IMR-90 (cell line): ENCODE data around the gene RSRC1. TPM values are rescaled to one million over a fixed set of nuclear protein-coding genes. Genes with fewer than 3 reads are reported as not detected.
"Not testable (repeated sequence)": the region's sequence is repeated elsewhere in the genome, so short reads cannot be mapped to it uniquely, and the experiment has no call there.

ENCODE experiments used
- ATAC-seq: fragments of 200-7000 bp; cut with Tn5 transposase; 2 replicates; pipeline ENCODE4 v1.9.1; 2020; ENCODE audit warnings: low read depth, mild to moderate bottlenecking, moderate library complexity
- BruUV-seq: library from RNA; stranded (reverse); fragments of 400-500 nt; replicated peaks from 2 replicates; lab custom pipeline; 2021; lab: Mats Ljungman, UMichigan
- CTCF ChIA-PET: fragments of 300-600 bp; formaldehyde crosslinking; extraction: SDS; loops from one replicate; lab custom pipeline; 2021; ENCODE audit warnings: antibody characterized with exemption; lab: Yijun Ruan, JAX
- POLR2A ChIA-PET: fragments of 300-600 bp; sonication (Branson Sonifier 250); formaldehyde crosslinking; loops from one replicate; lab custom pipeline; 2022; ENCODE audit warnings: antibody characterized with exemption; ENCODE audit not compliant: unreplicated experiment; lab: Charles Lee
- DNase-seq: peaks from one replicate; pipeline ENCODE4 v3.0.0; 2013
- H2AFZ ChIP-seq: replicated peaks from 2 replicates; pipeline ENCODE3; 2013; ENCODE audit warnings: low read length, mild to moderate bottlenecking; ENCODE audit not compliant: poor library complexity
- H2AK5ac ChIP-seq: 2 replicates; pipeline ENCODE4 v1.6.1; 2013; ENCODE audit warnings: low read depth, low read length, inconsistent platforms
- H2AK9ac ChIP-seq: replicated peaks from 2 replicates; pipeline ENCODE3; 2013; ENCODE audit warnings: mild to moderate bottlenecking, low read depth, low read length, moderate library complexity; ENCODE audit not compliant: poor library complexity
- H2BK120ac ChIP-seq: 2 replicates; pipeline ENCODE4 v1.6.1; 2013; ENCODE audit warnings: low read depth, low read length, inconsistent platforms
- H2BK15ac ChIP-seq: 3 replicates; pipeline ENCODE4 v1.6.1; 2013; ENCODE audit warnings: low read depth, low read length, inconsistent platforms
- H2BK20ac ChIP-seq: 2 replicates; pipeline ENCODE4 v1.6.1; 2013; ENCODE audit warnings: low read depth, mild to moderate bottlenecking, inconsistent platforms, low read length, moderate library complexity
- H2BK5ac ChIP-seq: 2 replicates; pipeline ENCODE4 v1.6.1; 2013; ENCODE audit warnings: mild to moderate bottlenecking, low read depth, low read length, inconsistent platforms; ENCODE audit not compliant: poor library complexity, severe bottlenecking
- H3K14ac ChIP-seq: replicated peaks from 2 replicates; pipeline ENCODE4 v1.6.1; 2013; ENCODE audit warnings: low read depth, low read length, inconsistent platforms
- H3K18ac ChIP-seq: 2 replicates; pipeline ENCODE4 v1.6.1; 2013; ENCODE audit warnings: low read depth, low read length, control low read depth
- H3K23ac ChIP-seq: 2 replicates; pipeline ENCODE4 v1.6.1; 2013; ENCODE audit warnings: low read depth, low read length, inconsistent platforms
- H3K27ac ChIP-seq: 2 replicates; pipeline ENCODE4 v1.5.1; 2013; ENCODE audit warnings: mild to moderate bottlenecking, control low read depth, low read length; ENCODE audit not compliant: insufficient read depth
- H3K27me3 ChIP-seq: 2 replicates; pipeline ENCODE4 v1.6.1; 2013; ENCODE audit warnings: low read length; ENCODE audit not compliant: control insufficient read depth, insufficient read depth
- H3K36me3 ChIP-seq: 2 replicates; pipeline ENCODE4 v1.6.1; 2013; ENCODE audit warnings: low read length, mixed read lengths; ENCODE audit not compliant: control insufficient read depth, insufficient read depth
- H3K4ac ChIP-seq: 2 replicates; pipeline ENCODE4 v1.6.1; 2013; ENCODE audit warnings: low read depth, low read length, inconsistent platforms
- H3K4me1 ChIP-seq: 2 replicates; pipeline ENCODE4 v1.6.1; 2013; ENCODE audit warnings: low read length, mixed read lengths; ENCODE audit not compliant: control insufficient read depth, insufficient read depth
- H3K4me2 ChIP-seq: 2 replicates; pipeline ENCODE4 v1.6.1; 2013; ENCODE audit warnings: low read depth, mild to moderate bottlenecking, control low read depth, low read length, moderate library complexity
- H3K4me3 ChIP-seq: 2 replicates; pipeline ENCODE4 v1.5.1; 2013; ENCODE audit warnings: low read depth, mild to moderate bottlenecking, control low read depth, low read length, moderate library complexity; ENCODE audit not compliant: insufficient read depth
- H3K56ac ChIP-seq: 2 replicates; pipeline ENCODE4 v1.6.1; 2013; ENCODE audit warnings: low read length, inconsistent platforms; ENCODE audit not compliant: insufficient read depth; ENCODE audit errors: extremely low read depth
- H3K79me1 ChIP-seq, 2 experiments: 2 replicates each; pipeline ENCODE4 v1.6.1; 2013; ENCODE audit warnings: low read length in 2 of 2, inconsistent platforms in 1 of 2, low read depth in 1 of 2
- H3K9ac ChIP-seq: 2 replicates; pipeline ENCODE4 v1.6.1; 2013; ENCODE audit warnings: low read depth, low read length, control low read depth
- H3K9me1 ChIP-seq: 2 replicates; pipeline ENCODE4 v1.6.1; 2013; ENCODE audit warnings: low read length, inconsistent platforms; ENCODE audit not compliant: insufficient read depth
- H3K9me3 ChIP-seq: 2 replicates; pipeline ENCODE4 v1.6.1; 2013; ENCODE audit warnings: low read length; ENCODE audit not compliant: control insufficient read depth, insufficient read depth
- H4K20me1 ChIP-seq: 2 replicates; pipeline ENCODE4 v1.6.1; 2013; ENCODE audit warnings: low read length, inconsistent platforms; ENCODE audit not compliant: insufficient read depth
- H4K5ac ChIP-seq: 2 replicates; pipeline ENCODE4 v1.6.1; 2013; ENCODE audit warnings: mild to moderate bottlenecking, low read depth, low read length, control low read depth
- H4K8ac ChIP-seq, 2 experiments: 2 replicates each; pipeline ENCODE4 v1.6.1; 2013; ENCODE audit warnings: low read depth in 2 of 2, low read length in 2 of 2, control low read depth in 1 of 2, inconsistent platforms in 1 of 2
- H4K91ac ChIP-seq: 2 replicates; pipeline ENCODE4 v1.6.1; 2013; ENCODE audit warnings: low read depth, low read length, inconsistent platforms; ENCODE audit not compliant: insufficient read depth
- MAZ ChIP-seq: IDR thresholded peaks from 2 replicates; pipeline ENCODE4 v1.6.1; 2012; ENCODE audit warnings: low read depth, mild to moderate bottlenecking, low read length, improper control_type of control experiment, moderate library complexity, borderline replicate concordance
- MXI1 ChIP-seq: IDR thresholded peaks from 2 replicates; pipeline ENCODE4 v1.6.1; 2012; ENCODE audit warnings: low read depth, mild to moderate bottlenecking, low read length, moderate library complexity, borderline replicate concordance
- NFE2L2 ChIP-seq: fragments of 150-350 bp; IDR thresholded peaks from 2 replicates; pipeline ENCODE4 v1.6.1; 2016; ENCODE audit warnings: low read depth, mild to moderate bottlenecking, low read length
- POLR2A ChIP-seq: IDR thresholded peaks from 2 replicates; pipeline ENCODE4 v1.6.1; 2012; ENCODE audit warnings: mild to moderate bottlenecking, low read depth, low read length
- RCOR1 ChIP-seq: IDR thresholded peaks from 2 replicates; pipeline ENCODE4 v1.6.1; 2012; ENCODE audit warnings: mild to moderate bottlenecking, low read length, improper control_type of control experiment; ENCODE audit not compliant: insufficient replicate concordance
- RFX5 ChIP-seq: IDR thresholded peaks from 2 replicates; pipeline ENCODE4 v1.8.0; 2012; ENCODE audit warnings: low read depth, mild to moderate bottlenecking, low read length, moderate library complexity
- WGBS, 2 experiments: methylation state at CpG; one replicate each; pipeline versions ENCODE4 v1.1.5 to v1.1.7; 2013; ENCODE audit warnings: missing lambda C conversion rate in 2 of 2; ENCODE audit not compliant: insufficient read length in 1 of 2; ENCODE audit errors: extremely low coverage in 2 of 2; 5-methylcytosine and 5-hydroxymethylcytosine counted together
- dilution Hi-C: fragments of 300-500 bp; cut with HindIII; formaldehyde crosslinking; loops from one replicate; pipeline ENCODE4 v1.14.3; 2018; ENCODE audit warnings: low sequenced_read_pairs; ENCODE audit not compliant: unreplicated experiment
- in situ Hi-C: fragments of 300-500 bp; cut with MboI; formaldehyde crosslinking; loops from 3 replicates; pipeline ENCODE4 v1.14.3; 2019; ENCODE audit warnings: low sequenced_read_pairs, inconsistent platforms, mixed read lengths
- intact Hi-C: fragments of 100-400 bp; cut with micrococcal nuclease; formaldehyde crosslinking; loops from 2 replicates; pipeline ENCODE4 v1.10.0; 2022
- polyA plus RNA-seq, 3 experiments: library from polyadenylated mRNA; depleted of rRNA; stranded (reverse); fragments of >200 nt; gene quantifications; 2 replicates each; pipeline ENCODE4 v1.2.3, GENCODE V29; 2012; ENCODE audit warnings: low replicate concordance in 1 of 3
- total RNA-seq: library from RNA; depleted of rRNA; stranded (reverse); fragments of >200 nt; gene quantifications from 2 replicates; pipeline ENCODE4 v1.2.3, GENCODE V29; 2012

The RSRC1 gene
- total and polyA plus RNA-seq, 2 of the 4 experiments (the other 2 are of a cell fraction): 3.8 to 41.8 TPM

GRCh38 chr3:158407844-158408517, 298.1 kb downstream of the RSRC1 start:
- Histone ChIP-seq H3K27ac (no peak overlapping the region), H3K4ac (no peak overlapping the region), H2BK15ac (no peak overlapping the region), H3K4me1 (no peaks in the 10 kb centered on the region), H3K9me1 (no peaks in the 10 kb centered on the region), H4K5ac (no peak overlapping the region), H3K36me3 (no peaks in the 10 kb centered on the region), H3K79me1 (no peaks in the 10 kb centered on the region), H3K9ac (no peak overlapping the region), H3K9me3 (no peaks in the 10 kb centered on the region), H4K8ac (no peak overlapping the region), H3K27me3 (no peaks in the 10 kb centered on the region), H3K4me3 (no peak overlapping the region), H2AFZ (no peak overlapping the region), H3K56ac (no peak overlapping the region), H2AK5ac (no peak overlapping the region), H3K18ac (no peak overlapping the region), H2AK9ac (no peak overlapping the region), H4K20me1 (no peaks in the 10 kb centered on the region), H3K23ac (no peak overlapping the region), H4K91ac (no peak overlapping the region), H2BK5ac (no peak overlapping the region), H3K4me2 (no peak overlapping the region), H2BK120ac (no peak overlapping the region), H3K14ac (no peak overlapping the region), H2BK20ac (no peak overlapping the region)
- in situ Hi-C loops: no loop called here
- dilution Hi-C loops: no loop called here
- POLR2A ChIA-PET: no interaction called here
- DNase-seq: no peak
- intact Hi-C loops: no loop called here
- no CpG with 5 or more reads among the region's 4 CpGs for WGBS, 2 experiments
- no TSS peak for BruUV-seq
- no peak for TF ChIP-seq RCOR1
- TF ChIP-seq RFX5: no peak
- no peak for TF ChIP-seq MAZ
- no peak for TF ChIP-seq MXI1
- TF ChIP-seq NFE2L2: no peak
- TF ChIP-seq POLR2A: no peak
- CTCF ChIA-PET: interaction anchor here (0.8 kb wide), 1 partner anchor 26 kb away, joined by 3 read pairs; no protein-coding TSS in a partner anchor
- no peak for ATAC-seq

- H3K9me3 ChIP-seq, H3K23ac ChIP-seq, H2BK15ac ChIP-seq, H3K27ac ChIP-seq, CTCF ChIA-PET, dilution Hi-C loops, H3K27me3 ChIP-seq, H3K4me1 ChIP-seq, H4K8ac ChIP-seq, H2BK120ac ChIP-seq, H3K56ac ChIP-seq, H2AK9ac ChIP-seq, H2AFZ ChIP-seq, H3K9me1 ChIP-seq, H3K4ac ChIP-seq, H2AK5ac ChIP-seq, DNase-seq, H4K91ac ChIP-seq, H2BK20ac ChIP-seq, H3K36me3 ChIP-seq, H2BK5ac ChIP-seq, H3K4me2 ChIP-seq, H3K18ac ChIP-seq, H4K5ac ChIP-seq, H3K9ac ChIP-seq, BruUV-seq, H4K20me1 ChIP-seq, H3K4me3 ChIP-seq, ATAC-seq, POLR2A ChIA-PET, H3K79me1 ChIP-seq, H3K14ac ChIP-seq, in situ Hi-C loops, intact Hi-C loops: not testable (repeated sequence)
- no CpG with 5 or more reads among the region's 5 CpGs for WGBS, 2 experiments
These were observed 298.6 kb downstream of the RSRC1 start for GRCh38 chr3:158408518-158408897.
